A204.1 (cell line): Measurements from ENCODE around the gene CCDC107.

Source experiments
- FAIRE-seq: peaks from 2 replicates; lab custom pipeline; 2012; peaks lifted over from hg19 to GRCh38; lab: Jason Lieb, UNC

The CCDC107 gene

DNA sequence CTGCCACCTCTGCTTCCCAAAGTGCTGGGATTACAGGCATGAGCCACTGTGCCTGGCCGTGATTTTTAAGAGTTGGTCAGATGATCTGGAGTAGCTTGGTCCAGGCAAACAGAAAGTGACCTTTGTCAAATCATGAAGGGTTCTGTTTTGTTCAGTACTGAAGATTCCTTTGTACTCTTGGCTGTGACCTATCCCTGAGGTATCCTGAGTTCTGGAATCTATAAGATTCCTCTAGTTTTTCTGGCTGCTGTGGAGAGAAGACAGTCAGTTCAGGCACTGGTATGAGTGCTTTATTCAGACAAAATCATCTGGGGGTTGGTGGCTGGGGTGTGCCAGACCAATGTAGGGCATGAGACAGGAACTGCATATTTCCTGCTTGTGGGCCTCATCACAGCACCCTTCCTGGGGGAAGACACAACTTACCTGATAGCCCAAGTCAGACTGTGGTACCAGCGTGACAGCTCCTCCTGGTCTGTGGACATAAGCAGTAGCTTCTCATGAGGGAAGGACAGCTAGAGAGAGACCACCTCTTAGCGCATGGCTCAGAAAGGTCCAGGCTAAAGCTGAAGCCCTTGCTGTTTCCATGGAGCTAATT lies 3.8 kb downstream of the CCDC107 start:
- FAIRE-seq, result no peak

DNA sequence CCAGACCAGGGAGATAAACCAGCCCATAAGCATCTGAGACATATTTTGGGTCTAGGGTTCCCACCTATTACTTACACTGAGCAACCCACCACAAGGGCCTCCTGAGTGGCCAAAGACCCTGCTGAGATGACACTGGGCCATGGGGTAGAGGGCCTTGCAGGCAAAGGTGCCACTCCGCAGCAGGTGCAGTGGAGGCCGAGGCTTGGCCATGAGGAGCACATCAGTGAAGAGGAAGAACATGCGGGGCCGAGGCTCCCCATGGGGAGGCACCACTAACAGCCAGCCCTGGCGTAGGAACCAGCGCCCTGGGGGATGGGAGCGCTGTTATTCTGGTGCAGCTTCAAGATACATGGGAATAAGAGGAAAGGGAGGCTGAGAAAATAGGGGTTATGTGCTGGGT lies 4.3 kb downstream of the CCDC107 start:
- FAIRE-seq, result no peak

DNA sequence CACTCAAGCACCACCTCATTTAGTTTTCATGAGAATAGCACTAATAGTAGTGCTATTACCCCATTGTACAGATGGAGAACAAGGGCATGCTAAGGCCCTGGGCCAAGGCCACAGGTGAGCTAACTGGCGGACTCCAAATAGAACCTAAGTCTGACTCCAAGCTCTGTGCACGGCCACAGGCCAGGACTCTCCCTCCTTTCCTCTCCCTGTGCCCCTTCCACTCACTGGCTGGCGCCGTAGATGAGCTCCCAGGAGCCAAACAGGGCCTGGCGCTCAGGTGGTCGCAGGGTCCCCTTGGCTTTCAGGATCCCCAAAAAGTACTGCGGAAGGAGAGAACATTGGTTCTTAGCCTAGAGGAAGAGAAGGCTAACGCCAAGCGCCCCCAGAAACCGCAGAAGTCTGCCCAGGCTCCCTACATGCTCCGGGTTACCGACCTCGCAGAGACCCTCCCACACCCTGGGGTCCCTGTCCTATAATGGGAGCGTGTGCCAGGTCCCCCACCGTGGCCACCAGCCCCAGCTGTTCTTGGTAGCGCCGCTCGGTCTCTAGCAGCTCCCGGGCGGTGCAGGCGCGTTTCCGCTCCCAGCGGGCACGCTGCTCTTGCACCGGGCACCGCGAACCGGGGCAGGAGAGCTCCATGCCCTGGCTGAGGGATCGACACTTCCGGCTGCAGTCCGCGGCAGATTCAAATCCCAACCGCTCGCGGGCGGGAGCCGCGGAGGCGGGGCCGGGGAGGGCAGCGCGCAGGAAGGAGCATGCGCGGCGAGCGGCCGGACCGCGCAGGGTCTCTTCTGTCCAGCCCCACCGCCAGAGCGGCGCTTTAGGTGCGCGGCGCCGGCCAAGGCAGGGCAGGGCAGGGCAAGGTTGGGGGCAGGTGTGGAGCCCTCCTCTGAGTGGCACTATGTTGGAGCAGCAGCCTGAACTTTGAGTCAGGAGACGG lies 6.7 kb downstream of the CCDC107 start, which contains the start of gene ARHGEF39:
TSS of gene ARHGEF39 (minus strand) at position 665 of the 940 bp plus-strand sequence. CDS start at position 639, 26 bp downstream.
- FAIRE-seq, result no peak

DNA sequence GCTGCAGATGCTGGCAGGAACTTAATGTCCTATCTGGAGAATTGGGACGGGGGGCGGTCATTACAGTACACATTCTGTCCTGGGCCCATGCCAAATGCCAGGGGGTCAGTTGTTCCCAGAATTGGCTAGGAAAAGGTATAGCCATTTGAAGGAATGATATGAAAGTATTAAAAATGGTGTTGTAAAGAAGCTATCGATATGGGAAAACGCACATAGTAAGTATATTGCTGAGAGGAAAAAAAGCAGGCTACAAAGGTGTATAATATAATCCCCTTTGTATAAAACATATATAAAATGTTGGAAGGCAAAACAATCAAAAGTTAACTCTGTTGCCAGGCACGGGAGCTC lies 7.4 kb downstream of the CCDC107 start:
- FAIRE-seq, result no peak

DNA sequence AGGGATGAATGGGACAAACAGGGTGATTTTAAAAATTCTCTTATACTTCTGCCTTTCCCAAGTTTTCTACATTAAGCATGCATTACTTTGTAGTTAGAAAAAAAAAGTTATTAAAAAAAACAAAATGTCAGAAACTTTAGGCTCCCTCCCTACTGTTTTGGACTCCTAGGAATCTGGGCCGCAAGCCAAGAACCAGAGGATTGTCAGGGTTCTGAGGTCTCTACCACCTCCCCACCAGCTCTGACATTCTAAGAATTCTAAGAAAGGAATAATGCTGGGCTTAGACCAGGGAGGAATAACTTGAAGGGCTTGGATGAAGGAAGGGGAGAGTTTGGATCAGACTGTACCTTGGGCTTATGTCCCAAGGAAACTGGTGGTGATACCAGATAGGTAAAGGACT lies 8.0 kb downstream of the CCDC107 start:
- FAIRE-seq, result no peak

DNA sequence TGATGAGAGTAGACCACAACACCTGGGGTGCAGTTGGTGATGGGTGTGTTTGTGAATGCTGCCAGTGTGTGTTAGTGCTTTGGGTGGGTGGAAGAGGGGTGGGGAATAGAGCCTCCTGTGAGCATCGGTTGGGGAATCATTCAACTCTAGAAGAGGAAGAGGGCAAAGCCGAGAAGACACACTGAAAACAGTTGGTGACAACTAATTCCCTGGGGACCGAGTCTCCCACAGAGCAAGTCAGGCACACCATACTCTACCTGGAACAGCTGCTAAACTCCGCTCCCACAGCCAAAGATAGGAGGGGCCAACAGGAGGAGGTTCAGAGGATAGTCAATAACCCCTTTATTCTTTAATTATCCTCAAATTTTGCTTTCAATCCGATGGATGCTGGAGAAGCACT lies 8.5 kb downstream of the CCDC107 start:
- no peak for FAIRE-seq

DNA sequence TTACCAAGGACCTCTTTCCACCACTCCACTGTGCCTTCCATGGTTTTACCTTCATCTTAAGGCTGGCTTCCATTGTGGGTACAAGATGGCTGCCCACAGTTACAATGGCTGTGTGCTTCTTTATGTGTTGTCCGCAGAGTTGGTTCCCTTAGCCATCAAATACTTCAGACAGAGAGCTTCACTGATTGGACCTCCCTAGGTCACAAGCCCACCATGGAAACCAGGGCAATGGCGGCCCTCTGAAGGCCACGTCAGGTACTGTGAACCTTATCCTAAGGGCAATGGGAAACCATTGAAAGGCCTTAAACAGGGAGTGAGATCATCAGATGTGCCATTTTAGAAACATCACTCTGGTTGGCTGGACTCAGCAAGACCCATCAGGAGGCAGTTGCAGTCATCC lies 9.8 kb downstream of the CCDC107 start:
- no peak for FAIRE-seq

DNA sequence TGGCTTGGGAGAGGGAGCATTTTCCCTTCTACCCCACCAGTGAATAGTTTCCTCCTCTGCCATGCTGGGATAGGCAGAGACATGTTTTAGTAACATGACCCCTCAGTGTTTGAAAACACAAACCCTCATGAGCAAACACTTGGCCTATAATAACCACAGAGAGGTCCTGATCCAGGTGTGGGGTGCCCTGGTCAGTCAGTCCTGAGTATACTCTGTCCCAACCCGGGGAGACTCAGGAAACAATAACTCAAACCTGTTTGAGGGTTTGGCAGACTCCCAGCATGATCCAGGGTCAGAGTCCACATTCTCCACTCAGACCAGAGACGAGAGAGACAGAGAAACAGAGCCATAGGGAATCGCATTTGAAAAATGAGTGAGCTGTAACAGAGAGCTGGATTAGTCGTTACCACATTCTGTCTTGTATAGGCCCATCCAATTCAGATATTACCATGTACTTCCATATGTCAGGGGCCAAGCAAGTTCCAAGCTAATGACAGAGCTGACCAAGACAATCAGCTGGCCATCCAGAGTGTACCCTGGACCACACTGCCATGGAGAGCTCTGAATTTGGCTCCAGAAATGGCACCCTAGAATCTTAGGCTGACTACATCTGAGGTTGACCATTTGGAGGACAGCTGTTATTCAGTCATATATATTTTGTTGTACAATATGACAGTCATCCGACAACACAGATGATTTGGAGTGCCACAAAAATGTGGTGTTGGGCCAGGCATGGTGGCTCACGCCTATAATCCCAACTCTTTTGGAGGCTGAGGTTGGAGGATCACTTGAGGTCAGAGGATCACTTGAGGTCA lies 11.4 kb downstream of the CCDC107 start:
- no peak for FAIRE-seq

DNA sequence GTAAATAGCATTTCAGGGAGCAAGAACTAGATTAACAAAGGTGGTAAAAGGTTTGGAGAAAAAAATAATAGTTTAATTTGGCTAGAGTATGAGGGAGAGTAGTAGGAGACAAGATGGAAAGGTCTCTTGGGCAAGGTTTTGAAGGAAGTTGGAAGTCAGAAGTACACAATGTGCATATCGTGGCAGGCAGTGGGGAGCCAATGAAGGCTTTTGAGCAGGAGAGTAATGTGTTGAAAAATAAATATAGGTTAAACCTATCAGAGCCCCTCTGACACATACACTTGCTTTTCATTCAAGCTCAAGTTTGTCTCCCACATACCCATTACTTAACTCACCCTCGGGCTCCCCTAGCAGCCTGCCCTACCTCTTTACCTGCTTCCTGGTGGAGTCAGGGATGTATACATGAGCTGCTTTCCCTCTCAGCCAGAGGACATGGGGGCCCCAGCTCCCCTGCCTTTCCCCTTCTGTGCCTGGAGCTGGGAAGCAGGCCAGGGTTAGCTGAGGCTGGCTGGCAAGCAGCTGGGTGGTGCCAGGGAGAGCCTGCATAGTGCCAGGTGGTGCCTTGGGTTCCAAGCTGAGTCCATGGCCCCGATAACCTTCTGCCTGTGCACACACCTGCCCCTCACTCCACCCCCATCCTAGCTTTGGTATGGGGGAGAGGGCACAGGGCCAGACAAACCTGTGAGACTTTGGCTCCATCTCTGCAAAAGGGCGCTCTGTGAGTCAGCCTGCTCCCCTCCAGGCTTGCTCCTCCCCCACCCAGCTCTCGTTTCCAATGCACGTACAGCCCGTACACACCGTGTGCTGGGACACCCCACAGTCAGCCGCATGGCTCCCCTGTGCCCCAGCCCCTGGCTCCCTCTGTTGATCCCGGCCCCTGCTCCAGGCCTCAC lies 15.3 kb downstream of the CCDC107 start, which contains the start of gene CA9:
TSS of gene CA9 (plus strand) at position 797 of the 893 bp plus-strand sequence. CDS start at position 829, 32 bp downstream.
- FAIRE-seq, result no peak

DNA sequence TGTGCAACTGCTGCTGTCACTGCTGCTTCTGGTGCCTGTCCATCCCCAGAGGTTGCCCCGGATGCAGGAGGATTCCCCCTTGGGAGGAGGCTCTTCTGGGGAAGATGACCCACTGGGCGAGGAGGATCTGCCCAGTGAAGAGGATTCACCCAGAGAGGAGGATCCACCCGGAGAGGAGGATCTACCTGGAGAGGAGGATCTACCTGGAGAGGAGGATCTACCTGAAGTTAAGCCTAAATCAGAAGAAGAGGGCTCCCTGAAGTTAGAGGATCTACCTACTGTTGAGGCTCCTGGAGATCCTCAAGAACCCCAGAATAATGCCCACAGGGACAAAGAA lies 15.9 kb downstream of the CCDC107 start:
- no peak for FAIRE-seq

DNA sequence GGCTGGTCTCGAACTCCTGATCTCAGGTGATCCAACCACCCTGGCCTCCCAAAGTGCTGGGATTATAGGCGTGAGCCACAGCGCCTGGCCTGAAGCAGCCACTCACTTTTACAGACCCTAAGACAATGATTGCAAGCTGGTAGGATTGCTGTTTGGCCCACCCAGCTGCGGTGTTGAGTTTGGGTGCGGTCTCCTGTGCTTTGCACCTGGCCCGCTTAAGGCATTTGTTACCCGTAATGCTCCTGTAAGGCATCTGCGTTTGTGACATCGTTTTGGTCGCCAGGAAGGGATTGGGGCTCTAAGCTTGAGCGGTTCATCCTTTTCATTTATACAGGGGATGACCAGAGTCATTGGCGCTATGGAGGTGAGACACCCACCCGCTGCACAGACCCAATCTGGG lies 17.1 kb downstream of the CCDC107 start:
- FAIRE-seq, result no peak

DNA sequence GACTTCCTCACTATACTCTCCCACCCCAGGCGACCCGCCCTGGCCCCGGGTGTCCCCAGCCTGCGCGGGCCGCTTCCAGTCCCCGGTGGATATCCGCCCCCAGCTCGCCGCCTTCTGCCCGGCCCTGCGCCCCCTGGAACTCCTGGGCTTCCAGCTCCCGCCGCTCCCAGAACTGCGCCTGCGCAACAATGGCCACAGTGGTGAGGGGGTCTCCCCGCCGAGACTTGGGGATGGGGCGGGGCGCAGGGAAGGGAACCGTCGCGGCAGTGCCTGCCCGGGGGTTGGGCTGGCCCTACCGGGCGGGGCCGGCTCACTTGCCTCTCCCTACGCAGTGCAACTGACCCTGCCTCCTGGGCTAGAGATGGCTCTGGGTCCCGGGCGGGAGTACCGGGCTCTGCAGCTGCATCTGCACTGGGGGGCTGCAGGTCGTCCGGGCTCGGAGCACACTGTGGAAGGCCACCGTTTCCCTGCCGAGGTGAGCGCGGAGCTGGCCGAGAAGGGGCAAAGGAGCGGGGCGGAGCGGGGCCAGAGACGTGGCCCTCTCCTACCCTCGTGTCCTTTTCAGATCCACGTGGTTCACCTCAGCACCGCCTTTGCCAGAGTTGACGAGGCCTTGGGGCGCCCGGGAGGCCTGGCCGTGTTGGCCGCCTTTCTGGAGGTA lies 17.8 kb downstream of the CCDC107 start:
- no peak for FAIRE-seq

DNA sequence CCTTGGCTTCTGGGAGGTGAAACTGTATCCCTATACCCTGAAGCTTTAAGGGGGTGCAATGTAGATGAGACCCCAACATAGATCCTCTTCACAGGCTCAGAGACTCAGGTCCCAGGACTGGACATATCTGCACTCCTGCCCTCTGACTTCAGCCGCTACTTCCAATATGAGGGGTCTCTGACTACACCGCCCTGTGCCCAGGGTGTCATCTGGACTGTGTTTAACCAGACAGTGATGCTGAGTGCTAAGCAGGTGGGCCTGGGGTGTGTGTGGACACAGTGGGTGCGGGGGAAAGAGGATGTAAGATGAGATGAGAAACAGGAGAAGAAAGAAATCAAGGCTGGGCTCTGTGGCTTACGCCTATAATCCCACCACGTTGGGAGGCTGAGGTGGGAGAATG lies 21.0 kb downstream of the CCDC107 start:
- FAIRE-seq, result no peak

DNA sequence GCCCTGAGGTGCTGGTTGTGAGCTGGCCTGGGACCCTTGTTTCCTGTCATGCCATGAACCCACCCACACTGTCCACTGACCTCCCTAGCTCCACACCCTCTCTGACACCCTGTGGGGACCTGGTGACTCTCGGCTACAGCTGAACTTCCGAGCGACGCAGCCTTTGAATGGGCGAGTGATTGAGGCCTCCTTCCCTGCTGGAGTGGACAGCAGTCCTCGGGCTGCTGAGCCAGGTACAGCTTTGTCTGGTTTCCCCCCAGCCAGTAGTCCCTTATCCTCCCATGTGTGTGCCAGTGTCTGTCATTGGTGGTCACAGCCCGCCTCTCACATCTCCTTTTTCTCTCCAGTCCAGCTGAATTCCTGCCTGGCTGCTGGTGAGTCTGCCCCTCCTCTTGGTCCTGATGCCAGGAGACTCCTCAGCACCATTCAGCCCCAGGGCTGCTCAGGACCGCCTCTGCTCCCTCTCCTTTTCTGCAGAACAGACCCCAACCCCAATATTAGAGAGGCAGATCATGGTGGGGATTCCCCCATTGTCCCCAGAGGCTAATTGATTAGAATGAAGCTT lies 21.8 kb downstream of the CCDC107 start:
- no peak for FAIRE-seq

DNA sequence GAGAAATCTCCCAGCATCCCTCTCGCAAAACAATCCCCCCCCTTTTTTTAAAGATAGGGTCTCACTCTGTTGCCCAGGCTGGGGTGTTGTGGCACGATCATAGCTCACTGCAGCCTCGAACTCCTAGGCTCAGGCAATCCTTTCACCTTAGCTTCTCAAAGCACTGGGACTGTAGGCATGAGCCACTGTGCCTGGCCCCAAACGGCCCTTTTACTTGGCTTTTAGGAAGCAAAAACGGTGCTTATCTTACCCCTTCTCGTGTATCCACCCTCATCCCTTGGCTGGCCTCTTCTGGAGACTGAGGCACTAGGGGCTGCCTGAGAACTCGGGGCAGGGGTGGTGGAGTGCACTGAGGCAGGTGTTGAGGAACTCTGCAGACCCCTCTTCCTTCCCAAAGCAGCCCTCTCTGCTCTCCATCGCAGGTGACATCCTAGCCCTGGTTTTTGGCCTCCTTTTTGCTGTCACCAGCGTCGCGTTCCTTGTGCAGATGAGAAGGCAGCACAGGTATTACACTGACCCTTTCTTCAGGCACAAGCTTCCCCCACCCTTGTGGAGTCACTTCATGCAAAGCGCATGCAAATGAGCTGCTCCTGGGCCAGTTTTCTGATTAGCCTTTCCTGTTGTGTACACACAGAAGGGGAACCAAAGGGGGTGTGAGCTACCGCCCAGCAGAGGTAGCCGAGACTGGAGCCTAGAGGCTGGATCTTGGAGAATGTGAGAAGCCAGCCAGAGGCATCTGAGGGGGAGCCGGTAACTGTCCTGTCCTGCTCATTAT lies 22.4 kb downstream of the CCDC107 start:
- FAIRE-seq, result no peak

DNA sequence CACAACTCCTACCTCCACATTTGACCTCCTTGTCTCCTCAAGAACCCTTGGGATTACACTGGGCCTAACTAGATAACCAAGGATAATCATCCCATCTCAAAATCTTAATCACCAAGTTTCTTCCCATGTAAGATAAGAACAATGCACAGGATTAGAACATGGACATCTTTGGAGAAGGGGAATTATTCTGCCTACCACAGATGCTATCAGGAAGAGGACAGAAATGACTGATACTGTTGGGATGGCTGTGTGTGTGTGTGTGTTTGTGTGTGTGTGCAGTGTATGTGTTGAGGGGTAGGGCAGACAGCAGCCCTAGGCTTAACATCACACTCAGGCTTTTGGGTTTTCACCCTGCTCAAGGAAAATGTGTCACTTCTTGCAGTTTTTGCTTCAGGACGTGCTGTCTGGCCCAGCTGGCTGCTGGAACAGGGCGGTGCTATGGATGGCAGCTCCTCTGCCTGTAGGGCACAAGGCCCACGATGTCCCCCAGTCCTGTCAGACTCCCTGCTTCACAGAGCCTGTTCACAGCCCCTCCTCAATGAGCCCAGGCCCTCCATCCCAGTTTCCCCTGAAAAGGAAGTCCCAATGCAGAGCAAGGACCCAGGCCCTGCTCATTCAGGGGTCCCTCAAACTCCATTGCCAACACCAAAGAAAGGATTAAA lies 23.4 kb downstream of the CCDC107 start:
- no peak for FAIRE-seq

DNA sequence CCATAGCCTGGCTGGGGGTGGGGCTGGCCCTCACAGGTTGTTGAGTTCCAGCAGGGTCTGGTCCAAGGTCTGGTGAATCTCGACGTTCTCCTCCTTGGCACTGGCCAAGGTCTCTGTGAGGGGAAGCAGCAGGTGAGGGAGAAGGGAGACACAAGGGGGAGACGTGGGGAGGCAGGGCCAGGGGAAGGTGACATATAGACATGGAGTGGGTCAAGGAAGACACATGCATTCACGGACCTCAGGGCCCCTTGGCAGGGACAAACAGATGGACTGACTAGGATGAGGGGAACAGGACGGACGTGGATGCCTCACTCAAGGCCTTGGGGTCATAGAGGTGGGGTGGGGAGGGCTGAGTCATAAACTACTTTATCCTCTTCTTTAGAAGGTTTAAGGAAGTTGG lies 24.0 kb downstream of the CCDC107 start:
- no peak for FAIRE-seq

DNA sequence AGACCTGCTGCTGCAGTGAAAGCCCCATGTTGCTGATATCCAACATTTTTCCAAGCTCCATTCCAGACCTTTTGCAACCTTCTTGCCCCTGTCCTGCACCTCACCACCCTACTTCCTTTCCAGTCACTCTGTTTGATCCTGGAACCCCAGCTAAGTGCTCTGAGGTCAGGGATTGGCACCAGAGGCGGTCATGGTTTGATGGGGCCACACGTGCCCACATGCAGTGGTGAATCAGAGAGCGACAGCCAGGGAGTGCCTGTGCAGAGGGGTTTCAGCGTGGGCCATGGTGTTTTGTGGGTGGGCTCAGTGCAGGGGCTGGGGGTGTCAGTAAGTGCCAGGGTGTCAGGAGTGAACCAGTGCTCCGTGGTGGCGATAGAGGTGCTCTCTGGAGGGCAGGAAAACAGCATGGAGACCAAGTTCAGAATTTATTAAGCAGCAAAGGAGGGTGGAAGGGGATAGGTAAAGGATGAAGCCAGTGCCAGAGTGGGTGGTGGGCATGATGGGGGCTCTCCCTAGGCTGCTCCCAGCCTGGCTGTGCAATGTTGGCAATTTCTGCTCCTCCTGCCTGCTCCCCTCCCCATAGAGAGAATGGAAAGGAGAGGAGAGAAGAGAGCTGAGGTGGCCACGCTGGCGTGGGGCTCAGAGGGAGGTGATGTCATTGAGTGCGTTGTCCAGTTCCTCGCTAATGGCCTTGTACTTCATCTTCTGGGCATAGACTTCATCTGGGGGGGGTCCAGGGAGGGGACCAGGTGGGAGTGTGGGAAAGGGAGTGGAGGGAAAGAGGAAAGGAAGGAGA lies 24.6 kb downstream of the CCDC107 start:
- no peak for FAIRE-seq

DNA sequence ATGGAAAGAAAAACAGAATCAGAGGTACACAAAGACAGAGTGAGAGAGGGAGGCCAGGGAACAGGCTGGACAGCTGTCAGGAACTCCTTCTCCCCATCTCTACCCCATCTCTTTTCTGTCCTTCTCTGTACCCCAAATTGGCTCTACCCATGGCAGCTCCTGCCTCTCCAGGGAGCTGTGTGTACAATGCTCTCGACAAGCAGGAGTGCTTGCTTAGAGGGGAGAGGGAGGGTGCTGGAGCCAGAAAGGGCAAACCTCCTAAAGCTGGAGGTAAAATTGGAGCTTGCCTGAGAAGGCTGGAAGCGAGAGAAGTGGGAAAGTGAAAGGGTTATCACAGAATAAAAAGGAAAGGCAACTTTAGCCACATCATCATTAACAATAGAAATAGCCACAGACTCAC lies 25.2 kb downstream of the CCDC107 start:
- FAIRE-seq, result no peak
